GM19023 (cell line): Measurements from ENCODE around the gene TXNRD2.

ENCODE experiments used
- ATAC-seq: cut with Tn5 transposase; IDR thresholded peaks from one replicate; pipeline ENCODE4 v1.9.1; 2021; ENCODE audit warnings: mild to moderate bottlenecking, moderate library complexity; ENCODE audit not compliant: unreplicated experiment

TXNRD2 gene

DNA sequence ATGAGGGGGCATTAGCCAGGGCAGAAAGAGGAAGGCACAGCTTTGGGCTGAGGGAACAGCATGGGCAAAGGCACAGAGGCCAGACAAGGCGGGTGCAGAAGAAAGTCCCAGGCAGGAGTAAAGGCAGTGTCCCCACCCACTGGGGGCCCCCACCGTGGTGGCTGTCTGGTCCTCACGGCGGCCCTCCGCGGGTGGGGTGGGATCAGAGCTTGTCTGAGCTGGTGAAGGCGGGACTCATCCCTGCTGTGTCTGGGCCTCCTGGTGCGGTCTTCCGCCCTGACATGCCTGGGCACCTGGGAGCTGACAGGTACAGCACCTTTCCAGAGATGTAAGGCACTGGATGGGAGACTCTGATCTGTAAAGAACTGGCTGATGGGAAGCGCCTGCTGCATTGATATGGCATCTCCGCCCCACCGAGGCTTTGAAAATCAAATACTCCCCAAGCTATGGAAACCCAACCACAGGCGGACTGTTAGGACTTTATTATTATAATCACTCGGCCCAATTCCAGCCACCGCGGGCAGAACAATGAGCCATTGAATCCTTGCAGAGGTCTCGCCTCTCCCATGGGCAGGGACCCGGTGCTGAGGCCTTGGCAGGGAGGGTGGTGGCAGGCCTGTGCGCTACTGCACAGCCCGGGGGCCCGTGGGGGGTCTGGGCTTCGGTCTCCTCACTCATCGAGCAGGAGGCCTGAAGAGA lies 72.7 kb downstream of the TXNRD2 start:
- no peak for ATAC-seq

DNA sequence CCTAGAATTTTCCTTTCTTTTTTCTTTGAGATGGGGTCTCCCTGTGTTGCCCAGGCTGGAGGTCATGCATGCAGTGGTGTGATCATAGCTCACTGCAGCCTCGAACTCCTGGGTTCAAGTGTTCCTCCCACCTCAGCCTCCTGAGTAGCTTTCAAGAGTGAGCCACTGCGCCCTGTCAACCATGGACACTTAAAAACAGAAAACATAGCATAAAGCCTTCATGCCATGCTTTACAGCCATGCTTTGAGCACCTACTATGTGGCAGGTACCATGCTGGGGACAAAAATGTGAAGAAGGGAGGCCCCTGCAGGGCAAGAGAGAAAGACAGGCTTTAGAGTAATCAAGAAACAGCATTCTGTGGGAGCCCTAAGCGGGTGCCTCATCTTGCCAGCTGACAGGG lies 73.3 kb downstream of the TXNRD2 start:
- no peak for ATAC-seq

DNA sequence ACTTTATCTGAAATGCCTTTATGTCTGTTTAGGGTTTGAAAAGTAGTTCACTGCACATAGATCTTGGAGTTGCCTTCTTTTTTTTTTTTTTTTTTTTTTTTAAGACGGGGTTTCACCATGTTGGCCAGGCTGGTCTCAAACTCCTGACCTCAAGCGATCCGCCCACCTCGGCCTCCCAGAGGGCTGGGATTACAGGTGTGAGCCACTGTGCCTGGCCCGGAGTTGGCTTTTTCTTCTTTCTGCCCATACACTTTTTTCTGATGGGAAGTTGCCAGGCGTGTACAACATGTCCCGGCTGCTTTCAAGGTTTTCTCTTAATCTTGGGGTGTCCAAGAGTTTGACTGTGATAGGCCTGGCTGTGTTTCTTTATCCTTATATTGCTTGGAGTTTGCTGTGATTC lies 74.0 kb downstream of the TXNRD2 start:
- ATAC-seq, result no peak

DNA sequence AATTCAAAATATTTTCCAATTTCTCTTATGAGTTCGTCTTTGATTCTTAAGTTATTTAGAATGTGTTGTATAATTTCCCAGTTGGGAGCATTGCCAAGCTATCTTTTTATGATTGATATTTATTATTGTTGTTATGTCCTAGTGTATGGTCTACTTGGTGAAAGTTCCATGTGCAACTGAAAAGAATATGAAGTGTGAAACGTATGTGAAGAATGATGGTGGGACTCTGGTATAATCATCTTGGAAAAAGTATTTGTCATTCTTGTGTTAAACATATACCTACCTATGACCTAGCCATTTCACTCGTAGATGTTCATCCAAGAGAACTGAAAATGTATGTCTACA lies 75.0 kb downstream of the TXNRD2 start:
- ATAC-seq, result no peak

DNA sequence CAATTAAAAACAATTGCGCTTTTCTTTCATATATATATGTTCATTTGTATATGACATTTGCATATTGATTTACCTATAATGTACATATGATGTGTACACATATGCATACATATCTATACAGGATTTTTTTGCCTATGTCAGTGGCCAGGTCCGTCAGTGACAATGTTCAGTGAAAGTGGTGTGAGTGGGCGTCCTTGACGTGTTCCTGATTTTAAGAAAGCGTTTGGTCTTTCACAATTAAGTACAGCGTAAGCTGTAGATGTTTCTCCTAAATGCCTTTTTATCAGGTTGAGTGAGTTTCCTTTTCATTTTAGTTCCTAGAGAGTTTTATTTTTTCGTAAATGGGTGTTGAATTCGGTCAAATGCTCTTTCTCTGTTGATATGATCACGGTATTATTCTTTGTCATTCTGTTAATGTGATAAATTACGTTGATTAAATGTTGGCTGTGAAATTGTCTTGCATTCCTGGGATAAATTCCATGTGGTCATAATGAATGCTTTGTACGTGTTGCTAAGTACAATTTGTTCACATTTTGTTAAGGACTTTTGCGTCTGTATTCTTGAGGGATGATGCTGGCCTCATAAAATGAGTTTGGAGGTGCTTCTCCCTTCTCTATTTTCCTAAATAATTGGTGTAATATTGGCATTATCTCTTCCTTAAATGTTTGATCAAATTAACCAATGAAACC lies 76.3 kb downstream of the TXNRD2 start:
- ATAC-seq, result no peak

DNA sequence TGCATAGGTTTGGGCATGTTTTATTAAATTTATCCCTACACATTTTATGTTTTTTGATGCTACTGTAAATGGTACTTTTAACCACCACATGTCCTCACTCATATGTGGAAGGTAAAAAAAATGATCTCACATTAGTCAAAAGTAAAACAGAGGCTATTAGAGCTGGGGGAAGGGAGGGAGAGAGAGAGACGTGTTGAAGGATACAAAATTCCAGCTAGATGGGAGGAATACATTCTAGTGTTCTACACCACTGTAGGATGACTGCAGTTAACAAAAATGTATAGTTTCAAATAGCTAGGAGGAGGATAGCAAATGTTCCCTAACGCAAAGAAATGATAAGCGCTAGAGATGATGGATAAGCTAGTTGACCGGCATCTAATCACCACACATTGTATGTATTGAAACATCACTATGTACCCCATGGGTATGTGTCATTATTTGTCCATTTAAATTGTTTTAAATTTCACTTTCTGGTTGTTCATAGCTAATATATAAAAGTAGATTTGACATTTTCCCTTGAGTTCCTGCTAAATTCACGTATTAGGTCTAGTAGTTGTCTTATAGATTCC lies 77.0 kb downstream of the TXNRD2 start:
- ATAC-seq, result no peak

DNA sequence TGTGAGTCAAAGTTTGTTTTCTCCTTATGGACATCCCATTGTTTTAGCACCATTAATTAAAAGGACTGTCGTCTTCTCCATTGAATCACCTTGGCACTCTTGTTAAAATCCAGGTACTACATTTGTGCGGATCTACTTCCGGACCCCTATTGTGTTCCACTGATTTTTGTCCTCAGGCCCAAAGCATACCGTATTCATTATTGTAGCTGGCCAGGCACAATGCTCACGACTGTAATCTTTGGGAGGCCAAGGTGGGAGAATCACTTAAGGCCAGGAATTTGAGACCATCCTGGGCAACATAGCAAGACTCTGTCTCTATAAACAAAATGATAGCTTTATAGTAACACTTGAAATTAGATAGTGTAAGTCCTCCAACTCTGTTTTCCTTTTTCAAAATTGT lies 78.0 kb downstream of the TXNRD2 start:
- ATAC-seq, result no peak

DNA sequence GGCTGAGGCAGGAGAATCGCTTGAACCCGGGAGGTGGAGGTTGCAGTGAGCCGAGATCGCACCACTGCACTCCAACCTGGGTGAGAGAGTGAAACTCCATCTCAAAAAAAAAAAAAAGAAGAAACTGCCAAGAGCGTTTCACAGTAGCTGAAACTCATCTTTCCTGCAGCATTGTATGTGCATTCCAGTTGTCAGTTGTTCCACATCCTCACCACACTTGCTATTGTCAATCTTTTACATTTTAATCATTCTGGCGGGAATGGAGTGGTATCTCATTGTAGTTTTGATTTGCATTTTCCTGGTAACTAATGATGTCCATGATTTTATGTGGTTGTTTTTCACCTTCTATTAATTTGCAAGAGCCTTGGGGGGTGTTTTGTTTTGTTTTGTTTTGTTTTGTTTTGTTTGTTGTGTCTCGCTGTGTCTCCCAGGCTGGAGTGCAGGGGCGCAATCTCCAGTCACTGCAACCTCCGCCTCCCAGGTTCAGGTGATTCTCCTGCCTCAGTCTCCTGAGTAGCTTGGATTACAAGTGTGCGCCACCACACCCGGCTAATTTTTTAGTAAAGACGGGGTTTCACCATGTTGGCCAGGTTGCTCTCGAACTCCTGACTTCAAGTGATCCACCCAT lies 78.9 kb downstream of the TXNRD2 start:
- no peak for ATAC-seq

DNA sequence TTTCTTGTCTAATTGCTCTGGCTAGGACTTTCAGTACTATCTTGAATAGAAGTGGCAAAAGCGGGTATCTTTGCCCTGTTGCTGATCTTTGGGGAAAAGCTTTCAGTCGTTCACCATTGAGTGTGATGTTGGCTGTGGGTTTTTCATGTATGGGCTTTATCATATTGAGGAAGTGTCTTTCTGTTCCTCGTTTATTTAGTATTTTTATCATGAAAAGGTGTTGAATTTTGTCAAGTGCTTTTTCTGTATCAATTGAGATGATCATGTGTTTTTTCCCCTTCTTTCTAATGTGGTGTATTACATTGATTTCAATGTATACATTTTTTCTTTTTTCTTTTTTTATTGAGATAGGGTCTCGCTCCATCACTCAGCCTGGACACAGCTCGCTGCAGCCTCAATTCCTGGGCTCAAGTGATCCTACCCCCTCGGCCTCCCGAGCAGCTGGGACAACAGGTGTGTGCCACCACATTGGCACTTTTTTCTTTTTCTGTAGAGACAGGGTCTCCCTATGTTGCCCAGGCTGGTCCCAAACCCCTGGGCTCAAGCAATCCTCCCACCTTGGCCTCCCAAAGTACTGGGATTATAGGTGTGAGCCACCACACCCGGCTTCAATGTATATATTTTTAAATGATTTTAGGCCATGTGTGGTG lies 81.6 kb downstream of the TXNRD2 start:
- ATAC-seq, result no peak

DNA sequence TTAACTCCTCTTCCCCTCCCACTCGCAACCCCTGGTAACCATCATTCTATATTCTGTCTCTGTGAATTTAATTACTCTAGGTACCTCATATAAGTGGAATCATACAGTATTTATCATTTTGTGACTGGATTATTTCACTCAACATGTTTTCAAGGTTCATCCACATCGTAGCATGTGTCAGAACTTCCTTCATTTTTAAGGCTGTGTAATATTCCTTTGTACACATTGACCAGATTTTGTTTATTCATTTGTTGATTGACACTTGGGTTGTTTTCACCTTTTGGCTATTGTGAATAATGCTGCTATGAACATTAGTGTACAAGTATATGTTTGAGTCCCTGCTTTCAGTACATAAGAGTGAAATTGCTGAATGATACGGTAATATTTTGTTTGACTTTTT lies 84.2 kb downstream of the TXNRD2 start:
- no peak for ATAC-seq

DNA sequence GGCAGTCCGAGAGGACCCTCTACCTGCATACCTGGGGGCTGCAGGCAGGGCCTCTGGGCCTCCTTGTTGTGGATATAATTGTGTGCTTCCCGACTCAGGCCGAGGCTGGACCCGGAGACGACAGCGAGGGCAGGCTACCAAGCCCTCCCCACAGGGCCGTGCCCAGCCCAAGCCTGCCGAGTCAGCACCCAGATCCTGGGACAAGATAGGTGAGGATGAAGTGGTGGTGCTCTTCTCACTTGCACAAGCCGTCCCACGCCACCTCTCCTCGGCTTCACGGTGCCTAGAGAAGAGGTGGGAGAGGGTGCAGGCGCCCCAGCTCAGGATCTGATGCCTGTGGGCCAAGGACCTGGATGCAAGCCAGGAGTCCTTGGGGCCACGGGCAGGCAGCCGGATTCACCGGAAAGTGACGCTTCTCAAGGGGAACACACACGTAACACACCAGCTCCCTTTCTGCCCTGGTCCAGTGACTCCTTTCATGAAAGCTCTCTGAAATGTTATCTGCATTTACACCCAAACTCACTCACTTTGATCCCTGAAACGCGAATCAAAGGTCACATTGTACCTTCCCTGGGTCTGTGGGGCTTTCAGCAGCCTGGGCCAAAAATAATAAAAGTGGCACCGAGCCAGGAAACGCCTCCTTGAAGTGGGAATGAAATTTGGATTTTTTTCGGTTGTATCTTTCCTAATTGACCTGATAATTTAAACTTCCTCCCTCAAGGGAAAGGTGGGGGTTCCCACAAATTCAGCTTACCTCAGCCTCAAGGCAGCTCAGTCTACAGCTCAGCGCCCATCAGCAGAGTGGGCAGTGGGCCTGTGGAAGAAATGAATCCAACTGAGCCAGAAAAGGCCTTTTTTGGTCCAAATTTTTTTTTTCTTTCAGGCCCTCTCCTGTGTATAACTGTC lies 85.9 kb downstream of the TXNRD2 start:
- ATAC-seq, result peak; percentile 19

DNA sequence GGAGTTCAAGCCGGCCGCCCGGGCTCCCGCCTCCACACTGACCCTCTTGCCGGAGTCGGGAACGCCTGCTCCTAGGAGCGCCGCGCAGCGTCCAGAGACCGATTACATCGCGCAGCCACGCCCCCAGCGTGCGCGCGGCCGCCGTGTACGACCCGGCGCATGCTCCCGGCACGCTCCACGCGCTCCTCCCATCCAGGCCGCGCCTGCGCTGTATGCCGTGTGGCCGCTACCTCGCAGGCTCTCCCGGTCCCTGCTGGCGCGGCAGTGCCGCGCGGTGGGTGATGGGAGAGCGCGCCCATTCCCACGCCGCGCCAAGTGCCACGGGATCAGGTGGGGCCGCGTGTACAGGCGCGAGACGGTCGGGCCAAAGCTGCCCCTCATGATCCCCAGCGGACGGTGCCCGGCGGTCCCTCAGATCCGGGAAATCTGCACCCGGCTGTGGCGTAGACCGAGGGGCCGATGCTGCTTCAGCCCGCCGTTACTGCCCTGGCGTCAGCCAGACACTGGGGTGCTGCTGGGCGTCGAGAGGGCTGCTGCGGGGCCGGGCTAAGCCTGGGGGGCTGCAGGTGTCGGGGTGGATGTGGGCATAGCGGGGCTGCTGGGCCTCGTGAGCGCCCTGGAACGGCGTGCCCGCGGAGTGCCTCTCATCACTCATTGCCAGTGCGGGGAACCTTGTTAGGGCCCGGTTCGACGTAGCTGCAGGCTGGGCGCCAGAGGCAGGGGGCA lies 86.7 kb downstream of the TXNRD2 start, which contains the start of the genes GNB1L and RTL10:
TSS of gene GNB1L (minus strand) at position 97 of the 726 bp plus-strand sequence. CDS start 33,519 bp downstream, outside the sequence.
TSS of gene RTL10 (minus strand) at position 97 of the 726 bp plus-strand sequence. CDS start 2,613 bp downstream, outside the sequence.
- peak; percentile 82 for ATAC-seq

DNA sequence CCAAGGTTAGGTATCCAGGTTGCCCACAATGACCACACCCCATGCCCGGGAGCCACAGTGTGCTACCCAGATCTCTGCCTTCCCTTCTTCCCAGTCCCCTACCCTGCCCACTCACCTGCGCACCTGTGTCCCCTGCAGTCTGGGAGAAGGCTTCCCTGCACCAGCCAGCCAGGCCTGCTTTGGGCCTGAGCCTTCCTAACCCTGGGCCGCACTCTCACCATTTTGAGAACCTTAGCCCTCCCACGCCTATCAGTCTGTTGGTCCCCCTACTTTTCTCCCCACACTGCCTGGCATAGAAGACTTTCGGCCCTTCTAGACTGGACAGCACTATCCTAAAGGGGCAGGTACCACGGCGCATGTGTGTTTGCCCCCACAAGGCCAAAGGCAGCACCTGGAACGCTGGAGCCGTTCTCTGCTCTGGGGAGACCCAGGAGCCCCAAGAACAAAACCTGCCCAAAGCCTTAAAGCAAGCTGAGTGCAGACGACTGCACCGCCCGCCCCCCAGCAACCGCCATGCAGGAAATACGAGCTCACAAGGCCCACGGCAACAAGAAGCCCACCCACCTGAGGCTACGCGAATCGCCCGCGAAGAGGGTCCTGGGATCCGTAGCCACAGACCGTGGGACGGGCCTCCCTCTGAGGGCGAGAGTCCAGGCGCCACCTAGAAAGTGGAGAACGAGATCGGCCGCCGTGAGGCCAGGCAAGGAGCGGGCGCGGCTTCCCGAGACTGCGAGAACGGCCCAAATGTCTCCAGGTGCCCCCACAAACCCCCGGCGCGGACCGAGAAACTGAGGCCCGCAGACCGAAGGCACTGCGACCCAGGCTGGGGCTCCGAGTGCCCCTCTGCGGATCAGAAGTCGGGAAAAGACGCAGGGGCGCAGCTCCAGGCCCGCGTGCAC lies 87.5 kb downstream of the TXNRD2 start:
- peak; percentile 6 for ATAC-seq

DNA sequence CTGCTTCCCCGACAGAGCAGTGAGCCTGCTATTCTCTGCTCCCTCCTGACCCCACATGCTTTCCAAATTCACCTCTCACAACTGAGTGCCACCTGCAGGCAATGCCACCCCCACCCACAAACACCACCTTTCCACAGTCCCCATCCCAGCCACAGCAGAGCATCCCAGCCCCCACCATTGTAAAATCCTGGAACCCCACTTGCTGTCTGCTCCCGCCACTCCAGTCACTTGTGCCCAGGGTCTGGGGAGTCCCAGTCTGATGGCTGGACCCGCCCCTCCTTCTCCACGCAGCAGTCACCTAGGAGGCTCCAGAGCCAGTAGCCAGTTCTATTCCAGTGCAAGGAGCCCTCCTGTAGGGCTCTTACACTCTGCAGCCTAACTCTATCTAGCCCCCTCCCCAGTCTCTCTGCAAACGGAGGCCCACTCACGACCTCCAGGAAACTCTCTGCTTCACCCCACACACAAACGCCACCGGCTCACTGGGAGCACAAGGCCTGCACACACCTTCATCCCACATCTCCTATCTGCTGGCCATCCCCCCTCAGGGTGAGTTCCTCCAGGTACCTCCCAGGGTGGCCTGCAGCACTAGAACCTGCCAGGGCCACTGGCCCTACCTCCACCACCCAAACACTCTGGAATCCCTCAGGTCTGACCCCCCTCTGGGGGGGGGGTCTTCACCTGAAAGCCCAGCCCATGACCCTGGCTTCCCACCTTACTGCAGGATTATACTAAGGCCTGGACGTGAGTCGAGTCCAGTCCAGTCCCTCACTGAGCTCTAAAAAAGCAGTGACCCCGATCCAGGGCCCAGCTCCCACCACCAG lies 88.3 kb downstream of the TXNRD2 start:
- no peak for ATAC-seq

DNA sequence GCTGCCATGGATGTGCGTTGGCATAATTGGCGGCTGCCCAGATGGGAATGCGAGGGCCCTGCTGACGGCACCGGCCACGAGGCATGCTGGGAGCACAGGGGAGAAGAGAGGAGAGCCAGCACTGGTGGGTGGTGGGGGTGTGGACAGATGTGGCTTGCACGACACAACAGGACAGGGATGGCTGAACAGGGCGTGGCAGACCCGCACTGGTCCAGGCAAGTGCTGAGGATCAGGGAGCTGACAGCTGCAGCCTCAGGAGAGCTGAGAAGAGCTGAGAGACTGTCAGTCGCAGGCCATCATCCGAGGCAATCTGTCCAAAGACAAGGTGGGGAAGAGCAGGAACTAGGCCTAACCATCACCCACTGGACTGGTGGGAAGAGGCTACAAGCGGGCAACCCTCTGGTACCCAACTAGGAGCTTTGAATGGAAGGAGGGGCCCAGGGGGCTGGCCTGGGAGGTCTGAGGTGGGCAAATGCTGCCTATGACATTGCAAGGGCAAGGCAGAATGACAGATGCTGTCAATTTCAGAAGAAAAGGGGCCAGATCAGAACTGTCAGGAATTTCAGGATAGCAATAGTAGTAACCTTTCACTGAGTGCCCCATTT lies 89.3 kb downstream of the TXNRD2 start:
- ATAC-seq, result no peak

DNA sequence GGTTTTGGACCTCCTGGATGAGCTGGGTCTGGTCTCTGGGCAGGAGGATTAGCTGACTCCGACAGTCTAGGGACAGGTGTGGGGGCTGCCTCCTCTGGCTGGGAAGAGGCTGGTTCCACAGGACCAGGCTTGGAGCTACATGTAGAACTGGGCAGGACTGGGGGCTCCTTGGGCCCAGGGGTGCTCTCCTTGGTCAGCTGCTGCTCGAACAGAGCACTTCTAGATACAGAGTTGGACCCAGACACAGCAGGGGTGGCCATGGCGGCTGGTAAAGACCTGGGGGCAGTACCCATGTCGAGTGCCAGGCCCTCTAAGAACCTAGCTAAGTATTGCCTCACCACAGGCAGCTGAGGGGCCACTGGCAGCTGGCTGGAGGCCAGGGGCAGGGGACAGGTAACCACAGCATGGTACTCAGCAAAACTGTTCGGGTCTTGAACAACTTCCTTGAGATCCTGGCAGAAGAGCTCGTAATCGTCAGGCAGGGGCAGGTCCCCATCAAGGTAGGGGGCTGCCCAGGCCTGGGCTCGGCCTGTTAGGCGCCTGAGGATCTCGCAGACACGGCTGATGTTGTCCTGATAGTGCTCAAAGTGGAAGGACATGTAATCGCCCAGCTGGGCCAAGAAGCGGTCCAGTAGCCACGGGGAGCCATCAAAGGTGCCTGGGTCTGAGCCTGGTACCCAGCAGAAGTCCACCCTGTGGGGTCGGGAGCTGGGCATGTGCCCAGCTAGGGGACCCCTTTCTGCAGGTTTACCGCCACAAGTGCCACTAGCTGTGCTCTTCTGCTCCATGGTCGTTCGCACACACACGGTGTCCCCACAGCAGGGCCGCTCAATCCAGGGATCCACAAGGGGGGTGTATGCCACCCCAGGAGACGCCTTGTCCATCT lies 90.1 kb downstream of the TXNRD2 start:
- no peak for ATAC-seq
